HEK293T (cell line): ENCODE results near the gene CDRT4.

Experiments
- FOXA1 ChIP-seq: fragments of 450-650 bp; IDR thresholded peaks from 2 replicates; pipeline ENCODE4 v1.6.1; 2016; ENCODE audit warnings: mild to moderate bottlenecking
- FOXK2 ChIP-seq: fragments of 450-650 bp; IDR thresholded peaks from 2 replicates; pipeline ENCODE4 v1.6.1; 2016; ENCODE audit warnings: mild to moderate bottlenecking
- FOXM1 ChIP-seq: fragments of 450-650 bp; IDR thresholded peaks from 2 replicates; pipeline ENCODE4 v1.6.1; 2017; ENCODE audit warnings: mild to moderate bottlenecking, borderline replicate concordance
- TARDBP ChIP-seq: fragments of 450-650 bp; IDR thresholded peaks from 2 replicates; pipeline ENCODE4 v1.6.1; 2016

DNA sequence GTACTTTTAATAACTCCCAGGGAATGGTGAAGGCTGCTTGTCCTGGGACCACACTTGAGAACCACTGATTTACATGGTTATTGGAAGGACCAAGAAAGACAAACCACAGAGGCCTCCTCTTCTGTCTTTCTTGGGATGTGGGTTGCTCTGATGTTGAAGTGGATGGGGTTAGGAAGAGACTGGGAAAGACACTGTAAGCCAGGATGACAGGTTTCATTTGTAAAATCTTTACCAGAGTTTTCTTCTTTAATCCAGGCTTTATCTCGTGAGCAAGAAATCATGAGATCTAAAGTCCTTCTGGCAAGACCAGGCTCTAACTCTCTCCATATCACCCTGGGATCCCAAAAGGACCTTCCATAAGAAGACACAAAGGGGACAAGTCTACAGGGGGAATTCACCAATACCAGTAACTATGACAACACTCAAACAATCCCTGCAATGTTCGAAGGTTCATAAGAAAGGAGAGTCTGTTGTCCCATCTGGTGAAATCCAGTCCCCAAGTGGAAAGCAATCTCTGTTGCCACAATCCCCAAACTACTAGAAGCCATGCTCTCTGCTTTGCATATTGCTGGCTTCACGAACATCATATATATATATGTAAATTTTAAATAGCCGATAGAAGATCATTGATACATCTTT, 44.8 kb upstream of the CDRT4 start:
- TF ChIP-seq FOXK2 (no peak), TARDBP (no peak), FOXM1 (no peak), FOXA1 (no peak)
